Psoas muscle (tissue), 8 donors: Measurements from ENCODE around the gene SEMA3D. TPM values are rescaled to one million over a fixed set of nuclear protein-coding genes. Genes with fewer than 3 reads are reported as not detected.

ENCODE experiments used
- ATAC-seq, 4 donors: fragments of 200-7000 bp; cut with Tn5 transposase; one replicate each; pipeline ENCODE4 v1.9.1; 2020; ENCODE audit warnings: moderate library complexity in 3 of 4, mild to moderate bottlenecking in 2 of 4
- DNase-seq, 2 donors: peaks; one replicate each; pipeline ENCODE4 v3.0.0-alpha.2; 2020
- H3K27ac ChIP-seq: fragments of 200-600 bp; one replicate; pipeline ENCODE4 v1.8.0; 2022
- H3K27me3 ChIP-seq, 3 donors: fragments of 200-600 bp in 1 of 3; one replicate each; pipeline versions ENCODE4 v1.6.1 to v1.8.0; 2013 to 2022; ENCODE audit warnings: low read length in 2 of 3, mild to moderate bottlenecking in 2 of 3, moderate library complexity in 1 of 3; ENCODE audit not compliant: insufficient read depth in 3 of 3
- H3K36me3 ChIP-seq, 2 donors: fragments of 200-600 bp in 1 of 2; one replicate each; pipeline versions ENCODE4 v1.6.1 to v1.8.0; 2013 to 2022; ENCODE audit warnings: low read depth in 1 of 2, mild to moderate bottlenecking in 1 of 2, moderate library complexity in 1 of 2; ENCODE audit not compliant: insufficient read depth in 1 of 2
- H3K4me1 ChIP-seq: fragments of 200-600 bp; one replicate; pipeline ENCODE4 v1.8.0; 2022
- H3K4me3 ChIP-seq: fragments of 200-600 bp; one replicate; pipeline ENCODE4 v1.8.0; 2022; ENCODE audit warnings: mild to moderate bottlenecking
- H3K9me3 ChIP-seq: fragments of 200-600 bp; one replicate; pipeline ENCODE4 v1.8.0; 2022
- WGBS, 3 donors: extraction: QIAGEN DNeasy Blood & Tissue Kit; methylation state at CpG; one replicate each; pipeline versions ENCODE4 v1.1.6 to v1.1.7; 2013; 5-methylcytosine and 5-hydroxymethylcytosine counted together
- intact Hi-C, 2 donors: fragments of 100-400 bp; cut with DNase I; formaldehyde crosslinking; loops; one replicate each; pipeline versions ENCODE4 v1.11.0 to v1.14.2; 2022
- polyA plus RNA-seq, 3 donors: library from polyadenylated mRNA; stranded (reverse); fragments of 200-250 nt; gene quantifications; one replicate each; pipeline ENCODE4 v1.2.3, GENCODE V29; 2013
- total RNA-seq, 4 donors: library from RNA; stranded (reverse); fragmentation: NEBNext Ultra II Directional in 2 of 4; extraction: Animal tissue kit (Norgen Biotek cat#: 25700) in 2 of 4; gene quantifications; one replicate each; pipeline versions ENCODE4 v1.2.1 to v1.2.4, GENCODE V29; 2021 to 2023
- TF ChIP-seq, protein P1 (sequence below): fragments of 200-600 bp; IDR thresholded peaks from one replicate; pipeline ENCODE4 v1.8.0; 2022; ENCODE audit warnings: antibody characterized with exemption
- donor health status: healthy with polysubstance abuse.
- donor health status: DM: no; HTN: no; CAD: no; lungs with moderate emphysema.
- donor health status: Bipolar disorder and iron deficiency.
- donor health status: healthy.
- donor health status: DM: yes; HTN: yes; CAD: no.
- donor health status: DM: no; HTN: no; CAD: no.
- donor health status: DM: no; HTN: no; CAD: no.
- donor health status: DM: yes; HTN: yes; CAD: no.

Gene SEMA3D
- total and polyA plus RNA-seq, 7 donors, result 0.01 to 0.28 (median 0.06) TPM; not detected in 1

DNA sequence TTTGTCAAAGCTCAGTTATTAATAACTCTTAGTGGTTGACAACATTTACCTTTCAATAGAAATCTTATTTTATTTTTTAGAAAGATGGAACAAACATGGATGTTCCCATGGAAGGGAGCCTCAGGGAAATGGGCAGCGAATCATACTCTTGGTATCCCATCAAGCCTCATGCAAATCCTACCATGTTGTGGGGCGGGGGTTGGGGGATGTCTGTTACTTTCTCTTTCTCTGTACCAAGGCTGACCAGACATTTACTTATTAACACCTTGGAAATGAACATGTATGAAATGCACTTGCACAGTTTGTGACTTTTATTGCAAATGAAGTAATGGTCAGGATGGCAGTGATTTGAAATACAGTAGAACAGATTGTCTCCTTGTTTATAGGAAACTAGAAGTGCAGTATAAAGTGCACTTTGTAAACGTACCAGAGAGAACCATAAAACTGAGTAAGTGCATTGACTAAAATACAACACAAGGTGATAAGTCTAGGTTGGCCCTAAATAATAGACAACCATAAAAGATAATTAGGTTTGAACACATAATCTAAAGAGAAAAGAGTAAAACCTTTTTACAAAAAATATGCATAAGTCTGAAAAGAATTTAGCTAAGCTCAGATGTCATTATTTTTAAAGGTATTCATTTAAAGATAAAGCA is 32.4 kb downstream of the SEMA3D start:
- Histone ChIP-seq H3K9me3 (no peaks in the 10 kb centered on the region), H3K4me3 (no peak overlapping the region), H3K4me1 (no peaks in the 10 kb centered on the region), H3K27ac (no peak overlapping the region), H3K27me3 (no peaks in the 10 kb centered on the region), H3K36me3 (no peaks in the 10 kb centered on the region)
- intact Hi-C loops, result no loop called here
- DNase-seq (no peak), ATAC-seq (no peak)
- WGBS, 3 donors, result 59 to 74% (median 64%) methylated on average over 3 of the region's 3 CpGs
- TF ChIP-seq, protein P1, sequence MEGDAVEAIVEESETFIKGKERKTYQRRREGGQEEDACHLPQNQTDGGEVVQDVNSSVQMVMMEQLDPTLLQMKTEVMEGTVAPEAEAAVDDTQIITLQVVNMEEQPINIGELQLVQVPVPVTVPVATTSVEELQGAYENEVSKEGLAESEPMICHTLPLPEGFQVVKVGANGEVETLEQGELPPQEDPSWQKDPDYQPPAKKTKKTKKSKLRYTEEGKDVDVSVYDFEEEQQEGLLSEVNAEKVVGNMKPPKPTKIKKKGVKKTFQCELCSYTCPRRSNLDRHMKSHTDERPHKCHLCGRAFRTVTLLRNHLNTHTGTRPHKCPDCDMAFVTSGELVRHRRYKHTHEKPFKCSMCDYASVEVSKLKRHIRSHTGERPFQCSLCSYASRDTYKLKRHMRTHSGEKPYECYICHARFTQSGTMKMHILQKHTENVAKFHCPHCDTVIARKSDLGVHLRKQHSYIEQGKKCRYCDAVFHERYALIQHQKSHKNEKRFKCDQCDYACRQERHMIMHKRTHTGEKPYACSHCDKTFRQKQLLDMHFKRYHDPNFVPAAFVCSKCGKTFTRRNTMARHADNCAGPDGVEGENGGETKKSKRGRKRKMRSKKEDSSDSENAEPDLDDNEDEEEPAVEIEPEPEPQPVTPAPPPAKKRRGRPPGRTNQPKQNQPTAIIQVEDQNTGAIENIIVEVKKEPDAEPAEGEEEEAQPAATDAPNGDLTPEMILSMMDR, result no peak

- Histone ChIP-seq H3K27ac (no peak overlapping the region), H3K4me3 (no peak overlapping the region), H3K27me3 (no peaks in the 10 kb centered on the region), H3K4me1 (no peaks in the 10 kb centered on the region), H3K9me3 (no peaks in the 10 kb centered on the region), H3K36me3 (no peaks in the 10 kb centered on the region)
- TF ChIP-seq, protein P1, result no peak
- 92 to 96% (median 95%) methylated on average over 1 of the region's 1 CpG for WGBS, 3 donors
- no peak for DNase-seq
- intact Hi-C loops, result no loop called here
- no peak for ATAC-seq
Observed at GRCh38 chr7:85153715-85154114, 33.1 kb downstream of the SEMA3D start.

GRCh38 chr7:85150624-85151023 is 36.2 kb downstream of the SEMA3D start:
- no peaks in the 10 kb centered on the region for H3K4me1 ChIP-seq
- no peaks in the 10 kb centered on the region for H3K36me3 ChIP-seq
- H3K27me3 ChIP-seq, result no peaks in the 10 kb centered on the region
- DNase-seq (no peak), ATAC-seq (no peak)
- H3K27ac ChIP-seq, result no peak overlapping the region
- no peak overlapping the region for H3K4me3 ChIP-seq
- TF ChIP-seq, protein P1, result no peak
- H3K9me3 ChIP-seq, result no peaks in the 10 kb centered on the region
- 93 to 100% (median 96%) methylated on average over 1 of the region's 1 CpG for WGBS, 3 donors
- intact Hi-C loops, result no loop called here

GRCh38 chr7:85144771-85145170 is 42.1 kb downstream of the SEMA3D start:
- Histone ChIP-seq H3K4me3 (no peak overlapping the region), H3K4me1 (no peaks in the 10 kb centered on the region), H3K9me3 (no peaks in the 10 kb centered on the region), H3K27me3 (no peaks in the 10 kb centered on the region), H3K27ac (no peak overlapping the region), H3K36me3 (no peaks in the 10 kb centered on the region)
- 17 to 36% (median 17%) methylated on average over 1 of the region's 1 CpG for WGBS, 3 donors
- intact Hi-C loops, result no loop called here
- ATAC-seq (no peak), DNase-seq (no peak)
- TF ChIP-seq, protein P1, result no peak

DNA sequence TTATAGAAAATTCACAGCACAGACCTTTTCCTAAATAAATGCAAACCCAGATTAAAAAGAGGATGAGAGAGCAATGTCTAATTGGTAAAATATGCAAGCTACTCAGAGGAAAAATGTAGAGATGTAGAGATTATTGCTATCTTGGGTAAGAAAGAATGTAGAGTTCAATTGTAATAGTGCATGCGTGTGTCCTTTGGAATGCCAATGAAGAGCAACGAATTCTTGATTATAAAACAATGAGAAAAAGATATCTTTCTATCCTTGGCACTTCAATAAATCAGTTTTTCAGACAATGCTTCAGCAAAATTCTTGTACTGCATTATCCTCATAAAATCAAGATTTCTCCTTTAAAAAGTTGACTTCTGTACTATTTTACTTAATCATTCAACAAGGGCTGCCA is 50.9 kb downstream of the SEMA3D start:
- Histone ChIP-seq H3K4me1 (no peaks in the 10 kb centered on the region), H3K9me3 (no peaks in the 10 kb centered on the region), H3K4me3 (no peak overlapping the region), H3K27ac (no peak overlapping the region), H3K27me3 (no peaks in the 10 kb centered on the region), H3K36me3 (no peaks in the 10 kb centered on the region)
- TF ChIP-seq, protein P1, result no peak
- DNase-seq, result no peak
- ATAC-seq, result no peak
- intact Hi-C loops, result no loop called here
- WGBS, 3 donors, result 60 to 72% (median 66%) methylated on average over 2 of the region's 2 CpGs
